Body of pancreas (tissue), 4 donors: ENCODE results near the gene LCN9.

ENCODE experiments used
- CTCF ChIP-seq, 7 experiments: fragments of 450-650 bp in 4 of 7; fragments of 200-600 bp in 3 of 7; sonication (generic) in 3 of 7; IDR thresholded peaks; one replicate each; pipeline ENCODE4 v1.5.1; 2016 to 2019; ENCODE audit warnings: antibody characterized with exemption in 7 of 7
- POLR2A ChIP-seq, 3 donors: fragments of 450-650 bp; IDR thresholded peaks; one replicate each; pipeline ENCODE4 v1.6.1; 2016; ENCODE audit warnings: antibody characterized with exemption in 3 of 3, mild to moderate bottlenecking in 2 of 3

DNA sequence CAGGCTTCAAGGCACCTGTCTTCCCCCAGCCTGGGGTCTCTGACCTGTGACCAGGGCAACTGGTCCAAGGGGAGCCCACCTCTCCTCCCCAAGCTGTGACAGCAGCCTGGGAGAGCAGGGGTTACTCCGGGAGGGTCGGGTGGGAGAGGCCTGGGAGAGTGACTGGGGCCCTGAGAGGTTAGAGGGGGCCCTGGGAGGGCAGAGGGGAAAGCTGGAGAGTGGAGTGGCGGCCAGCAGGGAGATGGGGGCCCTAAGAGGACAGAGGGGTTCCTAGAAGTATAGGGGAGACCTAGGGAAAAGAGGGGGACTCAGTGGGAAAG, 302 bp downstream of the LCN9 start:
- no peak for TF ChIP-seq CTCF (IDR thresholded peaks at IDR 0.05)
- no peak for TF ChIP-seq POLR2A (IDR thresholded peaks at IDR 0.05)
